HFFc6 (cell line): ENCODE results near the gene BATF2. TPM values are rescaled to one million over a fixed set of nuclear protein-coding genes. Genes with fewer than 3 reads are reported as not detected.
"Not testable (repeated sequence)": the region's sequence is repeated elsewhere in the genome, so short reads cannot be mapped to it uniquely, and the experiment has no call there.

Experiments
- DNase-seq: peaks from one replicate; pipeline ENCODE4 v3.0.0-alpha.2; 2018
- H3K27ac Mint-ChIP-seq: 2 replicates; pipeline ENCODE4 v1.8.0; 2020; ENCODE audit warnings: mild to moderate bottlenecking, mixed read lengths
- H3K27me3 Mint-ChIP-seq: 2 replicates; pipeline ENCODE4 v1.8.0; 2021; ENCODE audit warnings: mild to moderate bottlenecking, moderate library complexity, mixed read lengths; ENCODE audit not compliant: insufficient read depth
- H3K36me3 Mint-ChIP-seq: 2 replicates; pipeline ENCODE4 v1.8.0; 2021; ENCODE audit warnings: low read depth, mixed read lengths
- H3K4me1 Mint-ChIP-seq: 2 replicates; pipeline ENCODE4 v1.8.0; 2020; ENCODE audit warnings: low read depth, mixed read lengths
- H3K4me3 Mint-ChIP-seq: 2 replicates; pipeline ENCODE4 v1.8.0; 2020; ENCODE audit warnings: mild to moderate bottlenecking, moderate library complexity, mixed read lengths
- H3K9me3 Mint-ChIP-seq: 2 replicates; pipeline ENCODE4 v1.8.0; 2020; ENCODE audit warnings: mild to moderate bottlenecking, mixed read lengths
- CTCF ChIP-seq: fragments of 200-600 bp; sonication (generic); IDR thresholded peaks from 2 replicates; pipeline ENCODE4 v1.5.0; 2021; ENCODE audit warnings: antibody characterized with exemption, mild to moderate bottlenecking
- total RNA-seq, 6 experiments: library from RNA; stranded (reverse); fragmentation: NEBNext Ultra II Directional; extraction: Animal tissue kit (Norgen Biotek cat#: 25700); gene quantifications; 2 replicates in 1 of 6; 3 replicates in 5 of 6; pipeline ENCODE4 v1.2.3, GENCODE V29; 2021

The BATF2 gene
- total RNA-seq, 6 experiments from 2014 or later: 0.22 to 0.45 (median 0.36) TPM

GRCh38 chr11:65013130-65013887 lies 16.5 kb upstream of the BATF2 start:
- Mint-ChIP-seq H3K36me3 (peaks cover 10% of the 10 kb centered on the region), H3K9me3 (no peaks in the 10 kb centered on the region), H3K4me3 (peak overlapping the region; percentile 93), H3K27ac (peak overlapping the region; percentile 98), H3K4me1 (peaks cover 18% of the 10 kb centered on the region), H3K27me3 (peaks cover 8% of the 10 kb centered on the region)
- TF ChIP-seq CTCF: peak; percentile 79
- peak; percentile 80 for DNase-seq

- no peak for TF ChIP-seq CTCF
- Mint-ChIP-seq H3K27ac (no peak overlapping the region), H3K4me1 (peaks cover 35% of the 10 kb centered on the region), H3K36me3 (no peaks in the 10 kb centered on the region), H3K4me3 (no peak overlapping the region), H3K27me3 (peaks cover 4% of the 10 kb centered on the region; the same call in 1 of the 2 replicates), H3K9me3 (no peaks in the 10 kb centered on the region)
- DNase-seq: no peak
Observed at GRCh38 chr11:65008873-65009272, 12.1 kb upstream of the BATF2 start.

GRCh38 chr11:65008016-65008415 lies 11.2 kb upstream of the BATF2 start:
- peak overlapping the region; percentile 95 for H3K27ac Mint-ChIP-seq
- peaks cover 4% of the 10 kb centered on the region; the same call in 1 of the 2 replicates for H3K27me3 Mint-ChIP-seq
- H3K4me3 Mint-ChIP-seq: no peak overlapping the region
- H3K36me3 Mint-ChIP-seq: no peaks in the 10 kb centered on the region
- no peaks in the 10 kb centered on the region for H3K9me3 Mint-ChIP-seq
- H3K4me1 Mint-ChIP-seq: peaks cover 30% of the 10 kb centered on the region
- no peak for TF ChIP-seq CTCF
- DNase-seq: no peak

- peaks cover 26% of the 10 kb centered on the region for H3K4me1 Mint-ChIP-seq
- not testable (repeated sequence) for H3K36me3 Mint-ChIP-seq, DNase-seq, H3K27me3 Mint-ChIP-seq, H3K27ac Mint-ChIP-seq, H3K4me3 Mint-ChIP-seq, H3K9me3 Mint-ChIP-seq
Observed at GRCh38 chr11:65003968-65004367, 7.2 kb upstream of the BATF2 start.

- H3K27ac Mint-ChIP-seq: no peak overlapping the region
- TF ChIP-seq CTCF: no peak
- DNase-seq: peak; percentile 39
- H3K4me1 Mint-ChIP-seq: peaks cover 26% of the 10 kb centered on the region
- no peak overlapping the region for H3K4me3 Mint-ChIP-seq
- no peaks in the 10 kb centered on the region for H3K36me3 Mint-ChIP-seq
- H3K9me3 Mint-ChIP-seq: no peaks in the 10 kb centered on the region
- peaks cover 3% of the 10 kb centered on the region; the same call in 1 of the 2 replicates for H3K27me3 Mint-ChIP-seq
Observed at GRCh38 chr11:65003282-65003681, 6.5 kb upstream of the BATF2 start.

- Mint-ChIP-seq H3K27ac (no peak overlapping the region), H3K9me3 (no peaks in the 10 kb centered on the region), H3K4me1 (peaks cover 21% of the 10 kb centered on the region), H3K27me3 (peaks cover 3% of the 10 kb centered on the region; the same call in 1 of the 2 replicates), H3K4me3 (no peak overlapping the region), H3K36me3 (no peaks in the 10 kb centered on the region)
- no peak for DNase-seq
- TF ChIP-seq CTCF: no peak
Observed at GRCh38 chr11:65002706-65003105, 5.9 kb upstream of the BATF2 start.
